GM12878 (cell line): ENCODE data around the gene GRAMD1B. TPM values are rescaled to one million over a fixed set of nuclear protein-coding genes. Genes with fewer than 3 reads are reported as not detected.

Experiments used
- CHD4 ChIP-seq: fragments of 200-600 bp; sonication (generic); IDR thresholded peaks from 2 replicates; pipeline ENCODE4 v1.6.1; 2016; ENCODE audit warnings: mild to moderate bottlenecking
- CREB1 ChIP-seq: IDR thresholded peaks from 2 replicates; pipeline ENCODE4 v1.6.1; 2012; ENCODE audit warnings: low read depth, mild to moderate bottlenecking, inconsistent platforms
- EP300 ChIP-seq, 2 experiments: fragments of 150-350 bp in 1 of 2; IDR thresholded peaks; 2 replicates each; pipeline ENCODE4 v1.6.1; 2011 to 2012; ENCODE audit warnings: low read depth in 2 of 2, low read length in 2 of 2, borderline replicate concordance in 1 of 2, improper control_type of control experiment in 1 of 2, inconsistent platforms in 1 of 2; ENCODE audit not compliant: control insufficient read depth in 1 of 2
- EZH2 ChIP-seq: IDR thresholded peaks from 2 replicates; pipeline ENCODE4 v1.6.1; 2012; ENCODE audit warnings: low read depth, mild to moderate bottlenecking, control low read depth, inconsistent platforms, low read length, borderline replicate concordance; ENCODE audit not compliant: control insufficient read depth
- JUND ChIP-seq: IDR thresholded peaks from 2 replicates; pipeline ENCODE4 v1.6.1; 2012; ENCODE audit warnings: low read depth, mild to moderate bottlenecking, low read length, improper control_type of control experiment, moderate library complexity
- KLF5 ChIP-seq: fragments of 450-650 bp; IDR thresholded peaks from 2 replicates; pipeline ENCODE4 v1.6.1; 2014; ENCODE audit warnings: mild to moderate bottlenecking; ENCODE audit not compliant: partially characterized antibody
- NFYA ChIP-seq: IDR thresholded peaks from 2 replicates; pipeline ENCODE4 v1.6.1; 2011; ENCODE audit warnings: low read depth, mild to moderate bottlenecking, low read length, improper control_type of control experiment, borderline replicate concordance
- NR2F1 ChIP-seq: fragments of 450-650 bp; conservative IDR thresholded peaks from 2 replicates; pipeline ENCODE4 v1.6.1; 2017; ENCODE audit warnings: mild to moderate bottlenecking
- RBBP5 ChIP-seq: fragments of 200-600 bp; sonication (generic); conservative IDR thresholded peaks from 2 replicates; pipeline ENCODE4 v1.6.1; 2016
- RELA ChIP-seq: fragments of 450-650 bp; IDR thresholded peaks from 2 replicates; pipeline ENCODE4 v1.8.0; 2014; ENCODE audit warnings: borderline replicate concordance; ENCODE audit not compliant: partially characterized antibody
- SMARCA5 ChIP-seq: fragments of 450-650 bp; IDR thresholded peaks from 2 replicates; pipeline ENCODE4 v1.6.1; 2017; ENCODE audit warnings: mild to moderate bottlenecking
- TCF12 ChIP-seq: IDR thresholded peaks from 2 replicates; pipeline ENCODE4 v1.6.1; 2011; ENCODE audit warnings: low read depth, mild to moderate bottlenecking, low read length
- WRNIP1 ChIP-seq: IDR thresholded peaks from 2 replicates; pipeline ENCODE4 v1.6.1; 2011; ENCODE audit warnings: low read depth, low read length, improper control_type of control experiment, borderline replicate concordance
- YBX1 ChIP-seq: fragments of 450-650 bp; IDR thresholded peaks from 2 replicates; pipeline ENCODE4 v1.6.1; 2016; ENCODE audit warnings: antibody characterized with exemption
- ZNF274 ChIP-seq: IDR thresholded peaks from one replicate; pipeline ENCODE4 v1.8.0; 2011; ENCODE audit not compliant: insufficient read length, insufficient read depth
- ZNF384 ChIP-seq: IDR thresholded peaks from 2 replicates; pipeline ENCODE4 v1.6.1; 2012; ENCODE audit warnings: low read depth, mild to moderate bottlenecking, low read length, improper control_type of control experiment, borderline replicate concordance
- ZSCAN29 ChIP-seq: fragments of 450-650 bp; IDR thresholded peaks from 2 replicates; pipeline ENCODE4 v1.6.1; 2017; ENCODE audit warnings: mild to moderate bottlenecking, moderate library complexity
- polyA plus RNA-seq, 11 experiments: library from polyadenylated mRNA; depleted of rRNA in 4 of 11; unstranded in 6 of 11; stranded (reverse) in 5 of 11; fragments of >200 nt; fragmentation: Nextera tagmentation in 4 of 11; fragmentation: Illumina TruSeq in 1 of 11; extraction: Ambion mirVana in 4 of 11; extraction: Trizol in 1 of 11; gene quantifications; 1 replicate in 1 of 11; 2 replicates in 10 of 11; pipeline versions ENCODE4 v1.2.1 to v1.2.3, GENCODE V29; 2011 to 2016; ENCODE audit warnings: inconsistent platforms in 2 of 11, missing spikeins in 2 of 11, low read depth in 1 of 11
- total RNA-seq, 4 experiments: library from RNA; depleted of rRNA in 3 of 4; stranded (reverse); fragments of >200 nt in 3 of 4; fragmentation: Illumina TruSeq in 1 of 4; extraction: Trizol in 1 of 4; gene quantifications; 2 replicates each; pipeline versions ENCODE4 v1.2.1 to v1.2.3, GENCODE V29; 2013 to 2021
- TF ChIP-seq, protein P1 (sequence below): fragments of 450-650 bp; formaldehyde crosslinking; IDR thresholded peaks from 2 replicates; pipeline ENCODE4 v1.5.0; 2022; ENCODE audit warnings: mild to moderate bottlenecking, missing genetic modification characterization
- TF ChIP-seq, protein P2 (sequence below): fragments of 150-350 bp; IDR thresholded peaks from 2 replicates; pipeline ENCODE4 v1.6.1; 2016; ENCODE audit warnings: low read depth, low read length
- TF ChIP-seq, protein P3 (sequence below): IDR thresholded peaks from 2 replicates; pipeline ENCODE4 v1.6.1; 2012; ENCODE audit warnings: low read depth, low read length, improper control_type of control experiment
- TF ChIP-seq, protein P4 (sequence below): fragments of 450-650 bp; IDR thresholded peaks from 2 replicates; pipeline ENCODE4 v1.6.1; 2017; ENCODE audit warnings: low read depth, mild to moderate bottlenecking, moderate library complexity

Gene GRAMD1B
- total and polyA plus RNA-seq, 10 of the 15 experiments (the other 5 are each of a cell fraction or from before 2014, with no cell fraction given): 1.9 to 49.1 (median 26.9) TPM

DNA sequence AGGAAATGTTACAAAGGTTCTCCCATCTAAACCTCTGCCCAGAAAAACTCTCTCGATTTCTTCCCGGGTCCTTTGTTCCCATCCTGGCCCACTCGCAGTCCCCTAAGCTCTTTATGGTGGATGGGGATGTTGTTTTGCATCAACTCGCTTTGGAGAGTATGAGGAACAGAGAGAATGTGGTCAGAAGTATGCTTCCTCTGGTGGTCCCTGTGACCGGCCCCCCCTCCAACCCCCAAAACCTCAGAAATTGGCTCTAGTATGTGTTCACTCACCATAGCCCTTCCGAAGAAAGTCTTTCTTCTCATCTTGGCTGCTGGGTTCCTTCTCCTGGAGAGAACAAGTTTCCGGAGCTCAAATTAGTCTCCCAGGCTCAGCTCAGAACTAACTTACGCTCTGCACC, 54.4 kb downstream of the GRAMD1B start (continued):
- TF ChIP-seq EZH2: no peak
- TF ChIP-seq ZSCAN29: no peak
- no peak for TF ChIP-seq YBX1
- TF ChIP-seq JUND: no peak
- peak; percentile 16 to 45; a peak in 2 of 4 replicates for TF ChIP-seq EP300 (IDR thresholded peaks at IDR 0.05; ENCODE audit: borderline replicate concordance in 1 of 2, control insufficient read depth in 1 of 2, low read depth in 2 of 2, low read length in 2 of 2)
- no peak for TF ChIP-seq NFYA
- no peak for TF ChIP-seq ZNF274
- no peak for TF ChIP-seq NR2F1
- no peak for TF ChIP-seq WRNIP1
- TF ChIP-seq KLF5: no peak
- TF ChIP-seq, protein P1, sequence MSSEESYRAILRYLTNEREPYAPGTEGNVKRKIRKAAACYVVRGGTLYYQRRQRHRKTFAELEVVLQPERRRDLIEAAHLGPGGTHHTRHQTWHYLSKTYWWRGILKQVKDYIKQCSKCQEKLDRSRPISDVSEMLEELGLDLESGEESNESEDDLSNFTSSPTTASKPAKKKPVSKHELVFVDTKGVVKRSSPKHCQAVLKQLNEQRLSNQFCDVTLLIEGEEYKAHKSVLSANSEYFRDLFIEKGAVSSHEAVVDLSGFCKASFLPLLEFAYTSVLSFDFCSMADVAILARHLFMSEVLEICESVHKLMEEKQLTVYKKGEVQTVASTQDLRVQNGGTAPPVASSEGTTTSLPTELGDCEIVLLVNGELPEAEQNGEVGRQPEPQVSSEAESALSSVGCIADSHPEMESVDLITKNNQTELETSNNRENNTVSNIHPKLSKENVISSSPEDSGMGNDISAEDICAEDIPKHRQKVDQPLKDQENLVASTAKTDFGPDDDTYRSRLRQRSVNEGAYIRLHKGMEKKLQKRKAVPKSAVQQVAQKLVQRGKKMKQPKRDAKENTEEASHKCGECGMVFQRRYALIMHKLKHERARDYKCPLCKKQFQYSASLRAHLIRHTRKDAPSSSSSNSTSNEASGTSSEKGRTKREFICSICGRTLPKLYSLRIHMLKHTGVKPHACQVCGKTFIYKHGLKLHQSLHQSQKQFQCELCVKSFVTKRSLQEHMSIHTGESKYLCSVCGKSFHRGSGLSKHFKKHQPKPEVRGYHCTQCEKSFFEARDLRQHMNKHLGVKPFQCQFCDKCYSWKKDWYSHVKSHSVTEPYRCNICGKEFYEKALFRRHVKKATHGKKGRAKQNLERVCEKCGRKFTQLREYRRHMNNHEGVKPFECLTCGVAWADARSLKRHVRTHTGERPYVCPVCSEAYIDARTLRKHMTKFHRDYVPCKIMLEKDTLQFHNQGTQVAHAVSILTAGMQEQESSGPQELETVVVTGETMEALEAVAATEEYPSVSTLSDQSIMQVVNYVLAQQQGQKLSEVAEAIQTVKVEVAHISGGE (CRISPR knock-in tag): no peak
- TF ChIP-seq CHD4: no peak
- 0 out of 2 replicates have a peak, but pooled peaks have one; percentile 43 for TF ChIP-seq TCF12
- TF ChIP-seq RBBP5: no peak
- TF ChIP-seq, protein P2, sequence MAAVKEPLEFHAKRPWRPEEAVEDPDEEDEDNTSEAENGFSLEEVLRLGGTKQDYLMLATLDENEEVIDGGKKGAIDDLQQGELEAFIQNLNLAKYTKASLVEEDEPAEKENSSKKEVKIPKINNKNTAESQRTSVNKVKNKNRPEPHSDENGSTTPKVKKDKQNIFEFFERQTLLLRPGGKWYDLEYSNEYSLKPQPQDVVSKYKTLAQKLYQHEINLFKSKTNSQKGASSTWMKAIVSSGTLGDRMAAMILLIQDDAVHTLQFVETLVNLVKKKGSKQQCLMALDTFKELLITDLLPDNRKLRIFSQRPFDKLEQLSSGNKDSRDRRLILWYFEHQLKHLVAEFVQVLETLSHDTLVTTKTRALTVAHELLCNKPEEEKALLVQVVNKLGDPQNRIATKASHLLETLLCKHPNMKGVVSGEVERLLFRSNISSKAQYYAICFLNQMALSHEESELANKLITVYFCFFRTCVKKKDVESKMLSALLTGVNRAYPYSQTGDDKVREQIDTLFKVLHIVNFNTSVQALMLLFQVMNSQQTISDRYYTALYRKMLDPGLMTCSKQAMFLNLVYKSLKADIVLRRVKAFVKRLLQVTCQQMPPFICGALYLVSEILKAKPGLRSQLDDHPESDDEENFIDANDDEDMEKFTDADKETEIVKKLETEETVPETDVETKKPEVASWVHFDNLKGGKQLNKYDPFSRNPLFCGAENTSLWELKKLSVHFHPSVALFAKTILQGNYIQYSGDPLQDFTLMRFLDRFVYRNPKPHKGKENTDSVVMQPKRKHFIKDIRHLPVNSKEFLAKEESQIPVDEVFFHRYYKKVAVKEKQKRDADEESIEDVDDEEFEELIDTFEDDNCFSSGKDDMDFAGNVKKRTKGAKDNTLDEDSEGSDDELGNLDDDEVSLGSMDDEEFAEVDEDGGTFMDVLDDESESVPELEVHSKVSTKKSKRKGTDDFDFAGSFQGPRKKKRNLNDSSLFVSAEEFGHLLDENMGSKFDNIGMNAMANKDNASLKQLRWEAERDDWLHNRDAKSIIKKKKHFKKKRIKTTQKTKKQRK: no peak
- TF ChIP-seq, protein P3, sequence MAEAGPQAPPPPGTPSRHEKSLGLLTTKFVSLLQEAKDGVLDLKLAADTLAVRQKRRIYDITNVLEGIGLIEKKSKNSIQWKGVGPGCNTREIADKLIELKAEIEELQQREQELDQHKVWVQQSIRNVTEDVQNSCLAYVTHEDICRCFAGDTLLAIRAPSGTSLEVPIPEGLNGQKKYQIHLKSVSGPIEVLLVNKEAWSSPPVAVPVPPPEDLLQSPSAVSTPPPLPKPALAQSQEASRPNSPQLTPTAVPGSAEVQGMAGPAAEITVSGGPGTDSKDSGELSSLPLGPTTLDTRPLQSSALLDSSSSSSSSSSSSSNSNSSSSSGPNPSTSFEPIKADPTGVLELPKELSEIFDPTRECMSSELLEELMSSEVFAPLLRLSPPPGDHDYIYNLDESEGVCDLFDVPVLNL: no peak
- TF ChIP-seq ZNF384: no peak
- no peak for TF ChIP-seq SMARCA5
- TF ChIP-seq, protein P4, sequence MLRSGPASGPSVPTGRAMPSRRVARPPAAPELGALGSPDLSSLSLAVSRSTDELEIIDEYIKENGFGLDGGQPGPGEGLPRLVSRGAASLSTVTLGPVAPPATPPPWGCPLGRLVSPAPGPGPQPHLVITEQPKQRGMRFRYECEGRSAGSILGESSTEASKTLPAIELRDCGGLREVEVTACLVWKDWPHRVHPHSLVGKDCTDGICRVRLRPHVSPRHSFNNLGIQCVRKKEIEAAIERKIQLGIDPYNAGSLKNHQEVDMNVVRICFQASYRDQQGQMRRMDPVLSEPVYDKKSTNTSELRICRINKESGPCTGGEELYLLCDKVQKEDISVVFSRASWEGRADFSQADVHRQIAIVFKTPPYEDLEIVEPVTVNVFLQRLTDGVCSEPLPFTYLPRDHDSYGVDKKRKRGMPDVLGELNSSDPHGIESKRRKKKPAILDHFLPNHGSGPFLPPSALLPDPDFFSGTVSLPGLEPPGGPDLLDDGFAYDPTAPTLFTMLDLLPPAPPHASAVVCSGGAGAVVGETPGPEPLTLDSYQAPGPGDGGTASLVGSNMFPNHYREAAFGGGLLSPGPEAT: 0 out of 2 replicates have a peak, but pooled peaks have one; percentile 30
- no peak for TF ChIP-seq CREB1
- no peak for TF ChIP-seq RELA
